K562 (cell line): ENCODE measurements around the gene WNT7A. TPM values are rescaled to one million over a fixed set of nuclear protein-coding genes. Genes with fewer than 3 reads are reported as not detected.

ENCODE experiments used
- ATAC-seq: fragments of 200-7000 bp; cut with Tn5 transposase; 3 replicates; pipeline ENCODE4 v1.9.1; 2020; ENCODE audit warnings: moderate library complexity
- BruUV-seq: library from RNA; stranded (reverse); fragments of 400-500 nt; replicated peaks from 2 replicates; lab custom pipeline; 2021; lab: Mats Ljungman, UMichigan
- CTCF ChIA-PET: fragments of 300-600 bp; formaldehyde crosslinking; extraction: SDS; loops from one replicate; lab custom pipeline; 2021; ENCODE audit warnings: low intra/inter-chr PET ratio; lab: Yijun Ruan, JAX
- POLR2A ChIA-PET: fragments of 300-600, 350-650 bp; sonication (Branson Sonifier 250); formaldehyde crosslinking; extraction: SDS; loops from one replicate; lab custom pipeline; 2021; ENCODE audit warnings: antibody characterized with exemption, inconsistent platforms; lab: Yijun Ruan, JAX
- DNase-seq, 4 experiments: peaks; one replicate each; pipeline versions ENCODE4 v3.0.0 to v3.0.0-alpha.2; 2011 to 2018; ENCODE audit warnings: low spot score in 3 of 4, mixed read lengths in 3 of 4; ENCODE audit errors: extremely low read depth in 1 of 4
- FAIRE-seq: peaks from 2 replicates; lab custom pipeline; 2011; peaks lifted over from hg19 to GRCh38; lab: Jason Lieb, UNC
- H2AFZ ChIP-seq: 2 replicates; pipeline ENCODE4 v1.6.0; 2011; ENCODE audit warnings: low read depth, low read length, control low read depth, inconsistent platforms
- H3K27ac ChIP-seq: fragments of 200-600 bp; 3 replicates; pipeline ENCODE4 v1.8.0; 2011; ENCODE audit warnings: low read depth, mild to moderate bottlenecking, control low read depth, inconsistent platforms, low read length, moderate library complexity, mixed read lengths; ENCODE audit errors: extremely low read depth
- H3K27me3 ChIP-seq, 2 experiments: fragments of 300-600 bp in 1 of 2; 2 replicates in 1 of 2; 3 replicates in 1 of 2; pipeline versions ENCODE4 v1.6.0 to v1.8.0; 2011; ENCODE audit warnings: inconsistent platforms in 2 of 2, low read length in 2 of 2, mild to moderate bottlenecking in 1 of 2, mixed read lengths in 1 of 2, moderate library complexity in 1 of 2; ENCODE audit not compliant: control insufficient read depth in 2 of 2, insufficient read depth in 2 of 2
- H3K36me3 ChIP-seq: fragments of 300-600 bp; 3 replicates; pipeline ENCODE4 v1.8.0; 2011; ENCODE audit warnings: mild to moderate bottlenecking, low read length, inconsistent platforms; ENCODE audit not compliant: control insufficient read depth, insufficient read depth
- H3K4me1 ChIP-seq, 2 experiments: fragments of 200-600 bp in 1 of 2; replicated peaks in 1 of 2; 2 replicates in 1 of 2; 3 replicates in 1 of 2; pipeline versions ENCODE4 v1.5.1 to v1.8.0; 2011; ENCODE audit warnings: inconsistent platforms in 2 of 2, low read length in 2 of 2, mild to moderate bottlenecking in 1 of 2, mixed read lengths in 1 of 2, moderate library complexity in 1 of 2; ENCODE audit not compliant: control insufficient read depth in 2 of 2, insufficient read depth in 2 of 2
- H3K4me2 ChIP-seq: 2 replicates; pipeline ENCODE4 v1.6.1; 2011; ENCODE audit warnings: low read length, control low read depth, inconsistent platforms, mixed read lengths; ENCODE audit not compliant: insufficient read depth
- H3K4me3 ChIP-seq: fragments of 200-600 bp; sonication (generic), shearing (Covaris generic); 2 replicates; pipeline ENCODE4 v1.5.1; 2016; ENCODE audit warnings: control low read depth, inconsistent platforms
- H3K79me2 ChIP-seq: fragments of 200-600 bp; 3 replicates; pipeline ENCODE4 v1.8.0; 2011; ENCODE audit warnings: low read length, inconsistent platforms; ENCODE audit not compliant: control insufficient read depth, insufficient read depth
- H3K9ac ChIP-seq, 2 experiments: 2 replicates each; pipeline versions ENCODE4 v1.6.0 to v1.6.1; 2011; ENCODE audit warnings: low read depth in 2 of 2, low read length in 2 of 2, control low read depth in 1 of 2, inconsistent platforms in 1 of 2, mild to moderate bottlenecking in 1 of 2, mixed read lengths in 1 of 2; ENCODE audit not compliant: insufficient read depth in 1 of 2
- H3K9me1 ChIP-seq: one replicate; pipeline ENCODE4 v1.6.0; 2011; ENCODE audit warnings: inconsistent platforms, mild to moderate bottlenecking, low read length, moderate library complexity; ENCODE audit not compliant: control insufficient read depth, insufficient read depth
- H3K9me3 ChIP-seq: replicated peaks from 2 replicates; pipeline ENCODE4 v1.5.1; 2011; ENCODE audit warnings: low read depth, low read length, inconsistent platforms; ENCODE audit not compliant: control insufficient read depth, insufficient read depth
- H4K20me1 ChIP-seq: replicated peaks from 2 replicates; pipeline ENCODE4 v1.6.1; 2011; ENCODE audit warnings: low read length, inconsistent platforms, mixed read lengths; ENCODE audit not compliant: control insufficient read depth, insufficient read depth
- EHMT2 ChIP-seq: fragments of 450-650 bp; IDR thresholded peaks from 2 replicates; pipeline ENCODE4 v1.6.1; 2018; ENCODE audit warnings: antibody characterized with exemption
- EP300 ChIP-seq: IDR thresholded peaks from 2 replicates; pipeline ENCODE4 v1.6.1; 2012; ENCODE audit warnings: low read length, improper control_type of control experiment
- FOXP1 ChIP-seq: sonication (generic); formaldehyde crosslinking; IDR thresholded peaks from 2 replicates; pipeline ENCODE4 v1.8.0; 2022; ENCODE audit warnings: mild to moderate bottlenecking, missing genetic modification reagents
- LARP7 ChIP-seq: fragments of 450-650 bp; IDR thresholded peaks from 2 replicates; pipeline ENCODE4 v1.6.1; 2016
- MCM2 ChIP-seq: fragments of 450-650 bp; IDR thresholded peaks from 2 replicates; pipeline ENCODE4 v1.6.1; 2017; ENCODE audit warnings: low read depth, mild to moderate bottlenecking
- PML ChIP-seq: IDR thresholded peaks from 2 replicates; pipeline ENCODE4 v1.6.1; 2012; ENCODE audit warnings: low read length, inconsistent platforms
- WGBS: fragments of 100-300 bp; shearing (Covaris generic); methylation state at CpG from one replicate; pipeline ENCODE4 v1.1.6; 2016; ENCODE audit warnings: low coverage, mixed read lengths; ENCODE audit not compliant: insufficient coverage; ENCODE audit errors: missing lambda C conversion rate; 5-methylcytosine and 5-hydroxymethylcytosine counted together
- in situ Hi-C: fragments of 300-500 bp; cut with MboI; formaldehyde crosslinking; loops from 4 replicates; pipeline ENCODE4 v1.15.0; 2018; ENCODE audit warnings: inconsistent platforms, mixed read lengths
- intact Hi-C: fragments of 100-400 bp; cut with micrococcal nuclease; formaldehyde crosslinking; loops from 2 replicates; pipeline ENCODE4 v1.14.2; 2022
- polyA plus RNA-seq, 8 experiments: library from polyadenylated mRNA; depleted of rRNA in 4 of 8; stranded (reverse) in 5 of 8; unstranded in 3 of 8; fragments of >200 nt; fragmentation: Nextera tagmentation in 2 of 8; fragmentation: Illumina TruSeq in 1 of 8; extraction: Ambion mirVana in 2 of 8; extraction: Trizol in 1 of 8; gene quantifications; 2 replicates each; pipeline versions ENCODE4 v1.2.1 to v1.2.3, GENCODE V29; 2011 to 2014; ENCODE audit warnings: inconsistent platforms in 1 of 8, missing spikeins in 1 of 8
- total RNA-seq, 7 experiments: library from RNA; depleted of rRNA in 6 of 7; stranded (reverse); fragments of >200 nt in 6 of 7; fragmentation: Illumina TruSeq in 2 of 7; extraction: Trizol in 2 of 7; gene quantifications; 2 replicates each; pipeline versions ENCODE4 v1.2.1 to v1.2.3, GENCODE V29; 2011 to 2021; ENCODE audit warnings: low replicate concordance in 1 of 7
- TF ChIP-seq, protein P1 (sequence below), 2 experiments: IDR thresholded peaks in 1 of 2; conservative IDR thresholded peaks in 1 of 2; 2 replicates each; pipeline ENCODE4 v1.6.1; 2016; ENCODE audit warnings: low read depth in 2 of 2, mild to moderate bottlenecking in 1 of 2, missing compliant biosample characterization in 1 of 2, missing genetic modification characterization in 1 of 2, moderate library complexity in 1 of 2
- TF ChIP-seq, protein P2 (sequence below): fragments of 250-450 bp; sonication (Bioruptor Pico); IDR thresholded peaks from 2 replicates; pipeline ENCODE4 v1.5.0; 2022; ENCODE audit warnings: mild to moderate bottlenecking
- TF ChIP-seq, protein P3 (sequence below), 3 experiments: fragments of 200-800 bp in 1 of 3; sonication (Bioruptor generic) in 1 of 3; sonication (generic) in 1 of 3; formaldehyde crosslinking in 1 of 3; IDR thresholded peaks; 2 replicates each; pipeline versions ENCODE4 v1.6.1 to v1.8.0; 2016 to 2022; ENCODE audit warnings: mild to moderate bottlenecking in 2 of 3, missing compliant biosample characterization in 2 of 3, missing genetic modification characterization in 2 of 3, missing genetic modification reagents in 1 of 3
- TF ChIP-seq, protein P4 (sequence below), 2 experiments: fragments of 450-650 bp; IDR thresholded peaks; 2 replicates each; pipeline ENCODE4 v1.6.1; 2018; ENCODE audit warnings: mild to moderate bottlenecking in 2 of 2, low read depth in 1 of 2; ENCODE audit not compliant: partially characterized antibody in 2 of 2

WNT7A gene
- total and polyA plus RNA-seq, 9 of the 15 experiments (the other 6 are each of a cell fraction or from before 2014, with no cell fraction given) = 0.03 TPM; not detected in 8

GRCh38 chr3:13846716-13847570 is 32.9 kb downstream of the WNT7A start:
- no peak for DNase-seq
- H3K4me3 ChIP-seq = no peak overlapping the region
- no peak overlapping the region for H2AFZ ChIP-seq
- H3K4me1 ChIP-seq = no peaks in the 10 kb centered on the region; a peak in 1 of 5 replicates
- CTCF ChIA-PET = no interaction called here
- no TSS peak for BruUV-seq
- ATAC-seq = no peak
- peak overlapping the region in 1 of 2 experiments; percentile 39; a peak in 1 of 4 replicates for H3K9ac ChIP-seq
- POLR2A ChIA-PET = interaction anchor here (0.5 to 0.6 kb wide), 2 partner anchors 45 to 937 kb away, joined by 3 read pairs; no protein-coding TSS in a partner anchor
- H4K20me1 ChIP-seq = peaks cover 26% of the 10 kb centered on the region
- in situ Hi-C loops = no loop called here
- H3K4me2 ChIP-seq = no peak overlapping the region
- H3K9me3 ChIP-seq = no peaks in the 10 kb centered on the region
- H3K27me3 ChIP-seq = peaks cover 16 to 44% of the 10 kb centered on the region in 2 experiments
- WGBS = under 1% methylated on average over 16 of the region's 16 CpGs
- no peak for FAIRE-seq
- H3K9me1 ChIP-seq = no peaks in the 10 kb centered on the region
- intact Hi-C loops = no loop called here
- H3K36me3 ChIP-seq = no peaks in the 10 kb centered on the region
- H3K27ac ChIP-seq = no peak overlapping the region
- H3K79me2 ChIP-seq = no peaks in the 10 kb centered on the region
- TF ChIP-seq MCM2 (no peak), EHMT2 (no peak), EP300 (no peak), PML (no peak), FOXP1 (no peak), LARP7 (no peak)
- TF ChIP-seq, protein P1, sequence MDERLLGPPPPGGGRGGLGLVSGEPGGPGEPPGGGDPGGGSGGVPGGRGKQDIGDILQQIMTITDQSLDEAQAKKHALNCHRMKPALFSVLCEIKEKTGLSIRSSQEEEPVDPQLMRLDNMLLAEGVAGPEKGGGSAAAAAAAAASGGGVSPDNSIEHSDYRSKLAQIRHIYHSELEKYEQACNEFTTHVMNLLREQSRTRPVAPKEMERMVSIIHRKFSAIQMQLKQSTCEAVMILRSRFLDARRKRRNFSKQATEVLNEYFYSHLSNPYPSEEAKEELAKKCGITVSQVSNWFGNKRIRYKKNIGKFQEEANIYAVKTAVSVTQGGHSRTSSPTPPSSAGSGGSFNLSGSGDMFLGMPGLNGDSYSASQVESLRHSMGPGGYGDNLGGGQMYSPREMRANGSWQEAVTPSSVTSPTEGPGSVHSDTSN (CRISPR knock-in tag; IDR thresholded peaks at IDR 0.05; ENCODE audit: low read depth) = no peak
- TF ChIP-seq, protein P1 (tag; conservative IDR thresholded peaks at IDR 0.05; ENCODE audit: low read depth) = no peak
- TF ChIP-seq, protein P2, sequence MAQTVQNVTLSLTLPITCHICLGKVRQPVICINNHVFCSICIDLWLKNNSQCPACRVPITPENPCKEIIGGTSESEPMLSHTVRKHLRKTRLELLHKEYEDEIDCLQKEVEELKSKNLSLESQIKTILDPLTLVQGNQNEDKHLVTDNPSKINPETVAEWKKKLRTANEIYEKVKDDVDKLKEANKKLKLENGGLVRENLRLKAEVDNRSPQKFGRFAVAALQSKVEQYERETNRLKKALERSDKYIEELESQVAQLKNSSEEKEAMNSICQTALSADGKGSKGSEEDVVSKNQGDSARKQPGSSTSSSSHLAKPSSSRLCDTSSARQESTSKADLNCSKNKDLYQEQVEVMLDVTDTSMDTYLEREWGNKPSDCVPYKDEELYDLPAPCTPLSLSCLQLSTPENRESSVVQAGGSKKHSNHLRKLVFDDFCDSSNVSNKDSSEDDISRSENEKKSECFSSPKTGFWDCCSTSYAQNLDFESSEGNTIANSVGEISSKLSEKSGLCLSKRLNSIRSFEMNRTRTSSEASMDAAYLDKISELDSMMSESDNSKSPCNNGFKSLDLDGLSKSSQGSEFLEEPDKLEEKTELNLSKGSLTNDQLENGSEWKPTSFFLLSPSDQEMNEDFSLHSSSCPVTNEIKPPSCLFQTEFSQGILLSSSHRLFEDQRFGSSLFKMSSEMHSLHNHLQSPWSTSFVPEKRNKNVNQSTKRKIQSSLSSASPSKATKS = no peak
- TF ChIP-seq, protein P3, sequence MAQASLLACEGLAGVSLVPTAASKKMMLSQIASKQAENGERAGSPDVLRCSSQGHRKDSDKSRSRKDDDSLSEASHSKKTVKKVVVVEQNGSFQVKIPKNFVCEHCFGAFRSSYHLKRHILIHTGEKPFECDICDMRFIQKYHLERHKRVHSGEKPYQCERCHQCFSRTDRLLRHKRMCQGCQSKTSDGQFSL (CRISPR knock-in tag; IDR thresholded peaks at IDR 0.05) = no peak
- TF ChIP-seq, protein P3 (tag; IDR thresholded peaks at IDR 0.05) = no peak
- TF ChIP-seq, protein P4, sequence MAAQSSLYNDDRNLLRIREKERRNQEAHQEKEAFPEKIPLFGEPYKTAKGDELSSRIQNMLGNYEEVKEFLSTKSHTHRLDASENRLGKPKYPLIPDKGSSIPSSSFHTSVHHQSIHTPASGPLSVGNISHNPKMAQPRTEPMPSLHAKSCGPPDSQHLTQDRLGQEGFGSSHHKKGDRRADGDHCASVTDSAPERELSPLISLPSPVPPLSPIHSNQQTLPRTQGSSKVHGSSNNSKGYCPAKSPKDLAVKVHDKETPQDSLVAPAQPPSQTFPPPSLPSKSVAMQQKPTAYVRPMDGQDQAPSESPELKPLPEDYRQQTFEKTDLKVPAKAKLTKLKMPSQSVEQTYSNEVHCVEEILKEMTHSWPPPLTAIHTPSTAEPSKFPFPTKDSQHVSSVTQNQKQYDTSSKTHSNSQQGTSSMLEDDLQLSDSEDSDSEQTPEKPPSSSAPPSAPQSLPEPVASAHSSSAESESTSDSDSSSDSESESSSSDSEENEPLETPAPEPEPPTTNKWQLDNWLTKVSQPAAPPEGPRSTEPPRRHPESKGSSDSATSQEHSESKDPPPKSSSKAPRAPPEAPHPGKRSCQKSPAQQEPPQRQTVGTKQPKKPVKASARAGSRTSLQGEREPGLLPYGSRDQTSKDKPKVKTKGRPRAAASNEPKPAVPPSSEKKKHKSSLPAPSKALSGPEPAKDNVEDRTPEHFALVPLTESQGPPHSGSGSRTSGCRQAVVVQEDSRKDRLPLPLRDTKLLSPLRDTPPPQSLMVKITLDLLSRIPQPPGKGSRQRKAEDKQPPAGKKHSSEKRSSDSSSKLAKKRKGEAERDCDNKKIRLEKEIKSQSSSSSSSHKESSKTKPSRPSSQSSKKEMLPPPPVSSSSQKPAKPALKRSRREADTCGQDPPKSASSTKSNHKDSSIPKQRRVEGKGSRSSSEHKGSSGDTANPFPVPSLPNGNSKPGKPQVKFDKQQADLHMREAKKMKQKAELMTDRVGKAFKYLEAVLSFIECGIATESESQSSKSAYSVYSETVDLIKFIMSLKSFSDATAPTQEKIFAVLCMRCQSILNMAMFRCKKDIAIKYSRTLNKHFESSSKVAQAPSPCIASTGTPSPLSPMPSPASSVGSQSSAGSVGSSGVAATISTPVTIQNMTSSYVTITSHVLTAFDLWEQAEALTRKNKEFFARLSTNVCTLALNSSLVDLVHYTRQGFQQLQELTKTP (IDR thresholded peaks at IDR 0.05; ENCODE audit: low read depth in 1 of 2, partially characterized antibody in 2 of 2) = no peak
